Subcutaneous abdominal adipose tissue (tissue), 5 donors: ENCODE measurements around the gene NKAIN2.

Source experiments
- H3K27ac ChIP-seq: one replicate; pipeline ENCODE4 v1.7.0; 2013; ENCODE audit warnings: low read depth, mild to moderate bottlenecking, inconsistent platforms, low read length, moderate library complexity
- H3K27me3 ChIP-seq, 5 donors: one replicate each; pipeline ENCODE4 v1.7.0; 2013; ENCODE audit warnings: low read length in 5 of 5, inconsistent platforms in 1 of 5; ENCODE audit not compliant: control insufficient read depth in 5 of 5, insufficient read depth in 4 of 5
- H3K36me3 ChIP-seq, 5 donors: one replicate each; pipeline ENCODE4 v1.7.0; 2013; ENCODE audit warnings: low read length in 5 of 5; ENCODE audit not compliant: control insufficient read depth in 5 of 5, insufficient read depth in 5 of 5
- H3K4me1 ChIP-seq, 5 donors: one replicate each; pipeline ENCODE4 v1.7.0; 2013; ENCODE audit warnings: low read length in 5 of 5, mild to moderate bottlenecking in 3 of 5, moderate library complexity in 1 of 5; ENCODE audit not compliant: control insufficient read depth in 5 of 5, insufficient read depth in 5 of 5
- H3K4me3 ChIP-seq, 5 donors: one replicate each; pipeline ENCODE4 v1.7.0; 2013; ENCODE audit warnings: low read length in 5 of 5, low read depth in 1 of 5
- H3K9ac ChIP-seq, 5 donors: one replicate each; pipeline ENCODE4 v1.7.0; 2013; ENCODE audit warnings: low read length in 5 of 5, mild to moderate bottlenecking in 4 of 5, moderate library complexity in 3 of 5
- H3K9me3 ChIP-seq, 5 donors: one replicate each; pipeline ENCODE4 v1.7.0; 2013; ENCODE audit warnings: low read length in 5 of 5; ENCODE audit not compliant: control insufficient read depth in 5 of 5
- donor health status: healthy.
- donor health status: healthy.
- donor health status: healthy.
- donor health status: healthy.
- donor health status: healthy.

NKAIN2 gene

DNA sequence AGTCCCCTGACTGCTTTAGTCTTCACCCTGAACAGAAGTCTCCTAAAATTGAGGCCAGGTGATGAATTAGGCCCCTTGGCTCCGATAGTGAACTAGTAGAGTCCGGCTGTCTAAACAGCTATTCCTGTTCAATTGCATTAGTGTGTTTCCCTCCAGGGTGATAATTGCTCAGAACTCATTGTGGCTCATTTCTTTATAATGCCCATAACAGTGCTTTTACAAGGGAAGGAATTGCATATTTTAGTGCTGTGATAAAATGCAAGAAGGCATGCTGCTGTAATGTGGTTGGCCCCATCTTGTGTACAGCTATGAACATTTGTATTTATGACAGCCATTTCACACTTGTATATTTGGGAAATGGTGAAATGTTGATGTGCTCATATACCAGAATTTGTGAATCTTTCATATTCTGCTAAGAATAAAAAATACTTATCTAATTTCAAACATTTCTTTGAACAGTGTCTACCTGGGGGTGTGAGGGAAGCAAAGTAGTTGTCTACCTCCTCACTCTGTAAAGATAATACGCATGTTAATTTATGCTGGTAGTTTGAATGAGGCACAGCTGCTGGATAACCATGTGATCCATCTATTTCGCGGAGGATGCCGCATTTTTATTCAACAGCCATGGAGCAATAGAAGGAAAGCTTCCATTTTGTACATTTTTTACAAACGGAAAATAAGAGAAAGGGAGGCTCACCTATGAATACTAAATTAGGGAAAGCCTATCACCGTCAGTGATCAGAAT is 451.4 kb downstream of the NKAIN2 start:
- no peak overlapping the region for H3K9ac ChIP-seq
- H3K27me3 ChIP-seq = no peaks in the 10 kb centered on the region
- H3K36me3 ChIP-seq = peaks cover 0 to 3% (median 0%) of the 10 kb centered on the region in 5 donors
- H3K4me1 ChIP-seq = no peaks in the 10 kb centered on the region
- H3K27ac ChIP-seq = no peak overlapping the region
- H3K9me3 ChIP-seq = no peaks in the 10 kb centered on the region
- no peak overlapping the region for H3K4me3 ChIP-seq

DNA sequence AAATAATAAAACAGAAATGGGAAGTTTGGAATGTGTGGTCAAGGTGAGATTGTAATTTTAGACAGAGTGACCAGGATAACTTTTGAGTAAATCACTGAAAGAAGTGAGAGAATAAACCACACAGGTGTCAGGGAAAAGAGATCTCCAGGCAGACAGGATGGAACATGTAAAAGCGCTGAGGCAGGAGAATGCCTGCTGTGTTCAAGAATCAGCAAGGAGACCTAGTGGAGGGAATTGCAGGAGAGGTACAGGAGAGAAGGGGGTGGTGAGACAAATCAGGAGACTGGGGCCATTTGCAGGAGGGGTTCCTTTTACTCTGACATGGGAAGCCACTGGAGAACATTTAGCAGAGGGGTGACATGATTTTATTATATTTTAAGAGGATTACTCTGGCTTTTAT is 456.7 kb downstream of the NKAIN2 start:
- Histone ChIP-seq H3K4me1 (no peaks in the 10 kb centered on the region), H3K9me3 (no peaks in the 10 kb centered on the region), H3K27ac (no peak overlapping the region), H3K27me3 (no peaks in the 10 kb centered on the region), H3K36me3 (no peaks in the 10 kb centered on the region), H3K4me3 (no peak overlapping the region), H3K9ac (no peak overlapping the region)

DNA sequence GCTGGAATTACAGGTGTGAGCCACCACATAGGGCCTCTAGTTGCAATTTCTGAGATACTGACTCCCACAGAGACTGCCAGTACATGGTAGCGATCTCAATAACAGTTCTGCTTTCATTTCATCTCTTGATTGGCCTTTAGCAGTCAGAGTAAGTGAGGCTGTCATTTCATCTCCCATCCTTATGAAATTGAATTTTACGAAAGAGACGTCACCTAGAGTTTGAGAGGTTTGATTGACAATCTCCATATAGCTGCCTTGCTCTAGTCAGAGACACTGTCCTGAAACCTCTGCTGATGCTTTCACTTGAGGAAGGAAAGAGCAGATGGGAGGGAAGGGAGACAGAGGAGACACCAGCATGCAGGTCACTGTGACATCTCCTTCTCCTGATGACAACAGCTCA is 466.1 kb downstream of the NKAIN2 start:
- H3K4me1 ChIP-seq = no peaks in the 10 kb centered on the region
- no peak overlapping the region for H3K27ac ChIP-seq
- no peaks in the 10 kb centered on the region for H3K27me3 ChIP-seq
- H3K36me3 ChIP-seq = no peaks in the 10 kb centered on the region
- no peak overlapping the region for H3K9ac ChIP-seq
- peaks cover 0 to 3% (median 0%) of the 10 kb centered on the region in 5 donors for H3K9me3 ChIP-seq
- no peak overlapping the region for H3K4me3 ChIP-seq

GRCh38 chr6:124273701-124274100 is 470.0 kb downstream of the NKAIN2 start:
- Histone ChIP-seq H3K4me3 (no peak overlapping the region), H3K9ac (no peak overlapping the region), H3K27me3 (no peaks in the 10 kb centered on the region), H3K9me3 (peaks cover 0 to 3% (median 0%) of the 10 kb centered on the region in 5 donors), H3K36me3 (no peaks in the 10 kb centered on the region), H3K4me1 (no peaks in the 10 kb centered on the region), H3K27ac (no peak overlapping the region)

DNA sequence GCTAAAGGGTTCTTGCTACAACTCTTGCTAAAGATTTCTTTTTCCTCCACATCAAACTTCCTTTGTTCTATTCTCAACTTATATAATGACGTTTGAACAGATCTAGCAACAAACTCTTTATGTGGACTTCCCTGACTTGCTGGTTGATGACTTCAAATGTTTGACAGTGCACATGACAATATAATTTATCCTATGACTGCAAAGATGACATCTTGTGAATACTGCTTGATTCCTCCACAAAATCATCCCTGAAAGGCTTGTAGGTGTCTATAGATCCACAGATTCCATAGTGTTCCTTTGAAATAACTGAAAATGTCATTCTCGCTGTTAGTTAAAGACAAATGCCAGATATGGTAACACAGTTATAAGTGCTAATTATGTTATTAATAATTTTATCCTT is 478.9 kb downstream of the NKAIN2 start:
- no peak overlapping the region for H3K4me3 ChIP-seq
- H3K27me3 ChIP-seq = no peaks in the 10 kb centered on the region
- no peaks in the 10 kb centered on the region for H3K4me1 ChIP-seq
- H3K27ac ChIP-seq = no peak overlapping the region
- H3K36me3 ChIP-seq = no peaks in the 10 kb centered on the region
- no peaks in the 10 kb centered on the region for H3K9me3 ChIP-seq
- no peak overlapping the region for H3K9ac ChIP-seq

- no peak overlapping the region for H3K4me3 ChIP-seq
- H3K27me3 ChIP-seq = no peaks in the 10 kb centered on the region
- no peaks in the 10 kb centered on the region for H3K36me3 ChIP-seq
- no peak overlapping the region for H3K9ac ChIP-seq
- H3K4me1 ChIP-seq = no peaks in the 10 kb centered on the region
- H3K27ac ChIP-seq = no peak overlapping the region
- no peaks in the 10 kb centered on the region for H3K9me3 ChIP-seq
These were observed 479.8 kb downstream of the NKAIN2 start for GRCh38 chr6:124283486-124283885.

DNA sequence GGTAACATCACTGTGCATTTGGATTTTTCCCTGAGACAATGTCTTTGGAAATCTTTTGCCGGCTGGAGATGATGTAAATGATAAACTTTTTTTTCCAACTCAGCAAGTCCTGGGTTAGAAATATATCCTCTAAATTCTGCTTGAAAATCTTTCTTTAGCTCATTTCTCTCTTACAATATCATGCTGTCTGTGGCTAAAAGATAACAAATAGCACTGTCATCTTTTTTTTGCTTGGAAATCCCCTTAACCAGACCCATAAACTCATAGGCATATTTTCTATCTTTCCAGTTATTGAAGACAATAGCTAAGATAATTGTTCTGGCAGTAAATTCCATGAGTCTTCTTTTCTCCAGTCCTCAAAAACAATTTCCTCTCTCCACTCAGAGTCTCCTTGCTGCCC is 481.5 kb downstream of the NKAIN2 start:
- H3K9me3 ChIP-seq = no peaks in the 10 kb centered on the region
- no peak overlapping the region for H3K4me3 ChIP-seq
- H3K27me3 ChIP-seq = no peaks in the 10 kb centered on the region
- no peaks in the 10 kb centered on the region for H3K36me3 ChIP-seq
- no peak overlapping the region for H3K9ac ChIP-seq
- H3K4me1 ChIP-seq = no peaks in the 10 kb centered on the region
- no peak overlapping the region for H3K27ac ChIP-seq

DNA sequence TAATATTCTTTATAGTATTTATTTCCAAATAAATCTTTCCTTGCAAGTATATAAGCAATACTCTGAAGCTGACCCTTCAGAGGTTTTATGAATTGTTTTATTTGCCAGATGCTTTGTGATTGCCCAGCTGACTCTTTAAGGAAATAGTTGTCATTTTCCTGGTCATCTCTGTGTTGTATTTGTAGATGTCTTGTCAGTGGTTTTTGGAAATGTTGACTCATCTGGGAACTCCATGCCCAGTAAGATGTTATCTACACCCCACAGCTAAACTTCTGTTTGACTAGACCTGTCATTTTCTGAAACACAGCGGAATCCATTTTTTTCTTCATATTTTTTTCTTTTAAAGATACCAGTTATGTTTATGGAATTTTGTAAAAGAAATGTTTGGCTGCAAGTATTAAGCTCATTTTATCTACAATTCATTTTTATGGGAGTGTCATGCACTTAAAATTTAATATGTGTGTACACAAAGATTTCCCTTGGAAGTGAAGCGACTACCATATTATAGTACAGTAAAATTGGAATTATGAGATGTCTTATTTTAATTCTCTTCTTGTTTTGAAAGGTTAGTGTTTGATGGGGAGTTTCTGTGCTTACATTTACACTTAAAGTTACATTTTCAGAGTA is 491.0 kb downstream of the NKAIN2 start:
- no peak overlapping the region for H3K9ac ChIP-seq

DNA sequence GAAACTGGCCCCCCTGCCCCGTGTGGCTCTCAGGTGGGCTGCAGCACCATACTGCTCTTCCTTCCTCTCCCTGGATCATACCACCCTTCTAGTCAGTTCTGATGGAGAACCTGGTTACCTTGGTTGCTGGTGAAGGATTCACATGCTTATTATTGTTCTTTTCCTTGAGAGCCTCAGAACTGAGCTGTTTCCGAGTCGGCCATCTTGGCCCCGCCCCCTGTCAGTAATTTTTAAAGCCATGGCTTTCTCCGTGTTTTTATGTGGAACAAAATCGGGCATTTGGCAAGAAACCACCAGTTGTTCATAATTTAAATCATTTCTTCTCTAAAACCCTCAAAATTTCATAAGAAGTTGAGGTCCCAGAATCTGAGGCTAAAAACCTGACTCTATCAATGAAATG is 493.8 kb downstream of the NKAIN2 start:
- H3K4me3 ChIP-seq = no peak overlapping the region
- no peaks in the 10 kb centered on the region for H3K27me3 ChIP-seq
- H3K9ac ChIP-seq = no peak overlapping the region
- no peaks in the 10 kb centered on the region for H3K9me3 ChIP-seq
- H3K4me1 ChIP-seq = no peaks in the 10 kb centered on the region
- H3K27ac ChIP-seq = no peak overlapping the region
- no peaks in the 10 kb centered on the region for H3K36me3 ChIP-seq

More for the DNA sequence above, 491.0 kb downstream of the NKAIN2 start:
- Histone ChIP-seq H3K27me3 (no peaks in the 10 kb centered on the region), H3K36me3 (no peaks in the 10 kb centered on the region), H3K27ac (no peak overlapping the region), H3K9me3 (no peaks in the 10 kb centered on the region), H3K4me3 (no peak overlapping the region), H3K4me1 (no peaks in the 10 kb centered on the region)

GRCh38 chr6:124298730-124299129 is 495.1 kb downstream of the NKAIN2 start:
- Histone ChIP-seq H3K4me3 (no peak overlapping the region), H3K27ac (no peak overlapping the region), H3K9ac (no peak overlapping the region), H3K36me3 (no peaks in the 10 kb centered on the region), H3K27me3 (no peaks in the 10 kb centered on the region), H3K9me3 (no peaks in the 10 kb centered on the region), H3K4me1 (no peaks in the 10 kb centered on the region)
